ENCODE results near the gene DCP2.

DCP2 gene

GRCh38 chr5:113022661-113023060 is 46.1 kb downstream of the DCP2 start:
- DNase-seq, result peak in 2 of 5 experiments; percentile 64 to 97

- no peak for DNase-seq
These were observed 47.6 kb downstream of the DCP2 start for GRCh38 chr5:113024076-113024697.

GRCh38 chr5:113025596-113025995 is 49.0 kb downstream of the DCP2 start:
- DNase-seq, result no peak

DNA sequence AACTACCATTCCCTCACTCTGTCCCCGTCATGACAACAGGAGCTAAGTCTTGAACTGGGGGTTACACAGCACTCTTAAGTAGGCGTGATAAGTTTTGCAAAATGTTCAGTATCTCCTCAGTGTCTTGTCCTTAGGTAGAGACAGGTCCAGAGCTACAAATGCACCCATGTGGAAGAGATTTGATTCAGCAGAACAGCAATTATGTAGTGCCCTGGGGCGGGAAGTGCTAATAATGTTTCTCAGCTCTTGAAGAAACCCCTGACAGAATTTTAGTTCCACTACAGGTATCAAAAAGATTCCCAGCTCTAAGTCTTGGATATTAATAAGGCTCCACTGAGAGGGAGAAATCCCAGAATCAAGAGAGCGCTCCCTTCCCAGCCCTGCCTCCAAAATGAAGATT is 49.6 kb downstream of the DCP2 start:
- DNase-seq, result no peak

- no peak for DNase-seq
These were observed 50.4 kb downstream of the DCP2 start for GRCh38 chr5:113027015-113027414.

DNA sequence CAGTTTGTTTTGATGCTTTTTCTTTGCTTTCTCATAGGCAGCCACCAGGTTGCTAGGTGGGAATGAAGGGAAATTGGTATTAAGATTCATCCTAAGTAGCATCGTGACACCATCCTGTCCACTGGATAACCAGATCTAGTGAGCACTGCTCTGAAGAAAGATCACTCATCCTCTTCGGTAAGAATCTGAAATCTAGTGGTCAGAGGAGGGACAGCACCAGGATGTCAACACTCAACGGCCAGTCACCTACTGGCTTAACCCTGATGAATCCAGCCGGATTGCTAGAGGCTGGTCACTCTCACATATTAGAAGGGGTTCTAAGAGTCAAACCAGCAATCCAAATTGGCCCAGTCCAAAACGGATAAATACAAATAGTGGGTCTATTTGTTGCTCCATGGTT is 50.8 kb downstream of the DCP2 start:
- no peak for DNase-seq

GRCh38 chr5:113029614-113030013 is 53.0 kb downstream of the DCP2 start:
- DNase-seq, result no peak

DNA sequence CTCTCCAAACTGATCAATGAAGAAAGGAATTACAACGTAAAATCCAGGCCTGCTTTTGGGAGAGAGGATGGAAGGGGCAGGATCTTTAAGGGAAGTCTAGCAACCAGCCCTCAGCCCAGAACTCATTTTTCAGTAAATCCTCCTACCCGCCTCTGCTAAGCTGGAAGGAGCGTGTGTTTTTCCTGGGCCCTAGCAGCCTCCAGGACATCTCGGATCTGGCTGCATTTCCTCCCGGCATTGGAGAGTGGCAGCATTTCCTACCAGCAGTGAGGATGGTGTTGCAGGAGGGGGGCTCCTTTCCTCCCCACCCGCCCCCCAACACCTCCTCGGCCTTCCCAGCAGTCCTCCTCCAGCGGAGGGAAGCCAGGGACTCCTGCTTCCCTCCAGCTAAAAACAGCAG is 54.5 kb downstream of the DCP2 start:
- DNase-seq, result no peak

GRCh38 chr5:113031557-113031956 is 55.0 kb downstream of the DCP2 start:
- DNase-seq, result no peak

DNA sequence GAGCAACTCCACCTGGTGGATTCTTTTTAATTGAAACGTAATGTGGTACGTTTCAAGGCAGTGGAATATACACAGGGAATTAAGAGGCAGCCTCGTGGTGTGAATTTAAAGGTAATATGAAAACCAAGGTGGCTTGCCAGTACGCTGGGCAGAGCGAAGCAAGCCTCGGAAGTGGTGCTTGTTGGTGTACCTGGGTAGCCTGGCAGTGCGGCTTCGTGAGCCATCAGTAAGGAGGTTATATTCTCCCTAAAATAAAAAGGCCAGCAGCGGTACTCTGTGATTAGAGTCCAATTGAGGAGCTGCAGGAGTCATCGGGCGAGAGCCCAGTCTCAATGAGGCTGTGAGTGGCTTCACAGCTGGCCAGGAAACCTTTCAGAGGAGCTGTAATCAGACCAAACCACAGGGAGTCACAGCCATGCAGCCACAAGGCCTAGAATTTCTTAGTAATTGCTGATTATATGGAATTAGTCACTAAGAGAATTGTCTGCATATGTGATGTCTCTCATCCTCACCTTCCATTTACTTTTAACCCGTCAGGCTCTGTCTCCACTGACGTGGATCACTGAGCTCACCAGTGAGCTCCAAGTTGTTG is 57.7 kb downstream of the DCP2 start:
- no peak for DNase-seq

GRCh38 chr5:113035096-113035495 is 58.5 kb downstream of the DCP2 start:
- DNase-seq, result no peak

GRCh38 chr5:113036321-113036720 is 59.7 kb downstream of the DCP2 start:
- DNase-seq, result no peak

GRCh38 chr5:113036826-113037225 is 60.2 kb downstream of the DCP2 start:
- DNase-seq, result no peak

DNA sequence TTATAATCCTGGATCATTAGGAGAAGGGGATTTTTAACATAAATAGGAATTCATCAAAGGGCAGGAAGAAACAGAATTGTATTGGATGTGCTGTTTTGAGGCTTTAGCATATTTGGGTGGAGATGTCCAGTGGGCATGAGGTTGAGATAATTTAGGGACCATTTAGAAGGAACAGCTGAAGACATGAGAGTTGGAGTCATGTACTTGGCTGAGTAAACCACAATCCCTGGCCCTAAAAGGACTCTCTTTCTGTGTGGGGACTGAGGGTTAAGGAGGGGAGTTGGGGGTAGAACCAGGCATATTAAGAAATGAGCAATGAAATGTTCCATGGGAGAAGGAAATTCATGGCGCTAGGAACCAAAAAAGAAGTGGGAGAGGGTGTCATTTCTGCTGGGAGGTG is 61.5 kb downstream of the DCP2 start:
- DNase-seq, result no peak

GRCh38 chr5:113038714-113039113 is 62.1 kb downstream of the DCP2 start:
- no peak for DNase-seq

- DNase-seq, result no peak
These were observed 62.8 kb downstream of the DCP2 start for GRCh38 chr5:113039229-113039933.

GRCh38 chr5:113039934-113040285 is 63.3 kb downstream of the DCP2 start:
- DNase-seq, result no peak

DNA sequence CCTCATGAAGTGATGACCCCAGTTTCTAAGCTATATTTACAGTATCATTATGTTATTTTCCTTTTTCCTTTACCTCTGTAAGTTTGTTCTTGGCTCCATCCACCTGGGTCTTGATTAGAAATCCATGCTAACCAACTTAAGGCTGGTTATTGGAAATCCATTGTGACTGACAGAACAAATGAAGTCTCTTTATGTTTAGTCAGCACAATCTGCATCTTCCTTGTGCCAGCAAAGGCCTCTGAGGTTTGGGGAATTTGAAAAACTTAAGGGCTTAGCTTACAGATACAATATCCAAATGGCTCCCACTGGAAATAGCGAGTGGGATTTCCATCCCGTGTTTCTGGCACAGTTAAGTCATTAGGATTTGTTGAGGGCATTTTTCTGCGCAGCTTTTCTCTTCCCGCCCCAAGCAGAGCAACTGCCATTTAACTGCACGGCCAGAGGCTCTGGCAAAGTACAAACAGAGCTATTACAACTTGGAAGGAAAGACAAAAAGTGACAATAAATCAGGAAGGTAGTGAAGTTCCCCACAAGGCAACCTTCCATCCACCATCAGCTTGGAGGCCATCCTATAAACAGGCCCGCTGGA is 64.2 kb downstream of the DCP2 start:
- DNase-seq, result no peak

GRCh38 chr5:113042491-113043243 is 66.1 kb downstream of the DCP2 start:
- peak in 1 of 5 experiments; percentile 32 for DNase-seq

DNA sequence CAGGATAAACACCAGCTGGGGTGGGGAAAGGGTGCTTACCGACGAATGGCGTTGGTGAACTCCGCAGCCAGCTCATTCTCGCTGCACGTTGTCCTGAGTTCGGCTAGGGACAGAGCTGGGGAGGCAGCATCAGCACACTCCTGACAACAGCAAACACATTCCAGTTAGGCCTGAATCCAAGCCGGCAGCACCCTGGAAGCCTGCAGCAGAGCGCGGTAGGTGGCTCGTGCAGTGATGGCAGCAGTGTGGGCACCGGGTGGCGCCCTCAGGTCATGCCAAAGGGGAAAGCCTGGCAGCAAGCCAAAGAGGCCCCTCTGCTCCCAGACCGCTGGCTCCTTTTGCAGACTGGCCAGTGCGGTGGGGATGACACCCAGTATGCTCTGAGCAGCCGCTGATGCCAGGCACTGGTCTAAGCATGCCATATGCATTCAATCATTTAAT is 66.9 kb downstream of the DCP2 start:
- DNase-seq, result peak in 1 of 5 experiments; percentile 21

GRCh38 chr5:113044776-113045465 is 68.3 kb downstream of the DCP2 start:
- DNase-seq, result no peak

GRCh38 chr5:113047234-113047633 is 70.6 kb downstream of the DCP2 start:
- no peak for DNase-seq

Measured in T-helper 2 cell (primary cell).